Stimulated activated CD4-positive, alpha-beta T cell treated with anti-CD3 and anti-CD28 coated beads, Interleukin-4, amount 100 ng/mL, for 24 hours (primary cell): Measurements from ENCODE around the gene PARP6.

Experiments used
- DNase-seq: peaks from one replicate; pipeline ENCODE4 v3.0.0-alpha.2; 2020

Gene PARP6

DNA sequence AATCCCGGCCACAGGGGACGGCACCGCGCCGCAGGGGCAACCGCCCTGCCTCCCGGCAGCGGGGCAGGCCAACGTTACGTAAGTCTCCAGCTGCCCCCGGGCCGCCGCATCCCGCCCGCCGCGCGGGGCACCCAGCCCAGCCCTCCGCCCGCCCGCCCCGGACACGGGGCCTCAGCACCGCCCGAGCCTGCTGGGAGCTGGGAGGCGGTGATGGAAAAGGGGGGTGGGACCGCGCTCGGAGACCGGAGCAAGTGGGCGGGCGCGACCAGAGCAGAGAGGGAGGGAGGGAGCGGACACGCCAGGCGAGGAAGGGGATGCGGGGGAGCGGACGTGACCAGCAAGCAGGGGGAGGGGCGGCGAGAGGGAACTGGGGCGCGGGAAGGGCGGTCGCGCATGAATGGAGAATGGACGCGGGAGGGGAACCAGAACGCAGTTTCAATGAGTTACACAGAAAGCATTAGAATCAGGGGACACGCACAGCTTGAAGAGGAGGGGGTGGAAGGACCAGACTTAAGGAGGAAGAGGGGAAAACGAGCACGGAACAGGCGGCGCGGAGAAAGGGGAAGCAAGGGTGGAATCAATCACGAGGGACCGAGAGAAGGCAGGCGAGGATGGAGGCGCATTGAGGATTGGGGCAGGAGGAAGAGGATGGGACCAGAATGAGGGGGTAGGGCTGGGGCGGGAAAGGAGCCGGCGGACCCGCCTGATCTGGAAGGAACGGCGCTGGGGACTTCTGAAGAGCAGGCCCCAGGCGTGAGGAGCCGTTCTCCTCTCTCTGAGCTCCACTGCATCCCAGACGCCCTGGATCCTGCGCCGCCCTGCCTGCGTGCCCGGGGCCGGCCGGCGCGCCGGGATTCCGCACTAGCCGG is 41.9 kb downstream of the PARP6 start:
- DNase-seq, result peak; percentile 88

DNA sequence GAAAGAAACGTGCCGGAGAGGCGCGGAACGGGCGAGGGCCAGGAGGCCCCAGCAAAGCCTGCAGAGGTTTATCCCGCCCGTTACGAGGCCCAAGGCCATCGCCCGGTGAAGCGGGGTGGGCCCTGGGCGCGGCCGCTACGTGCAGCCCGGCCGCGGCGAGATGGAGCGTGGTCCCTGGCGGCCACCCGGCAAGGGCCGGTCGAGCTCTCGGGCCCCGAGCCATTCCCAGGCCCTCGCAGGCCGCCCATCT is 42.5 kb downstream of the PARP6 start:
- DNase-seq, result peak; percentile 16

DNA sequence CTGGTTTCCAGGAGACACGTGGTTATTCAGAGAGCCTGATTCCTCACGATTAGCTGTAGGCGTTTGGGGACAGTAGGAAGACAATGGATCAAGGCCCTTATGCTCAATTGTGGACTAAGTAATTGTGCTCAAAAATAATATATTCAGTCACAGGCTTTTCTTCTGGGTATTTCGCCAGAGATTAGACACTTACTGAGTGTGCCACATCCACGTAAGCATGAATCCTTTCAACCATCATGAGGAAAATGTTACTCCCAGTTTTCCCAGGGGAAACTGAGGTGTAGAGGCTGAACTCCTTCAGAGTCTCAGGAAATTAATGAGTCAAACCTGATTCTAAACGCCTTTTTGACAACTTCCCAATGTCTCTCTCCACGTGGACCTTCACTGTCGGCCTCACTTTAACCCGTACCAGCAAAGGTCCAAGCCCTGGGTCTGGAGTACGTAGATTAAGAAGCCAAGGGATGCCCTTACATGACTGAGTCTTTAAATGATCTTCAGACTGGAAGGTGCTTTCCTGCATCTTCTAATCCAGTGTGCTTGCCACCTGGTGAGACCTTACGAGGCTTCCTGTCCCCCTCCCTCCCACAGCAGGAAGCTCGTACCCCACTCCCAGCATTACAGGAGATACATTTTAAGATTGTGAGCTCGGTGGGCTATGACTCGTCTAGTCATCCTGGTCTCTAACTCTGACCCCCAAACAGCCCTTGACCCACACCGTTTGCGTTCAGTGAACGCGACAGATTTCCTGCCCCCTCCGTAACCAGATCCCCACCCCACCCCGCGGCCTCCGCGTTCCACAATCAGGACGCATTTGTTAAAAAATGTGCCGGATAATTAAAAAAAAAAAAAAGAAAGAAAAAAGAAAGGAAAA is 43.0 kb downstream of the PARP6 start:
- DNase-seq, result peak; percentile 49

DNA sequence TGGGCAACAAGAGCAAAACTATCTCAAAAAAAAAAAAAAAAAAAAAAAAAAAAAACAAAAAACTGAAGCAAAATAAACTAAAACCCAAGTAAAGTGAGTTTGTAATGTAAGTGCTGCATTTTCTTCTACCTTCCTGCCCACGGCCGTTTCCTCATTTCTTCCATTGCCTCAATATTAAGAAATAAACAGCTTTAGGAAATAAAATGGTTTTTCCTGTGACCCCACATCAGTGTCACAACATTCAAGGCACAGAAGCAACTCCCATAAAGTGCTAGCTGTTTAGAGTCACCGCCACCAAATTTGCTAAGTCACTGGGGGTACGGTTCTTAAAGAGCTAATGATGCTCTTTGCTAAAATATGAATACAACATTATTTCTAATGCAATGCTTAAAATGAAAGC is 44.6 kb downstream of the PARP6 start:
- peak; percentile 30 for DNase-seq

DNA sequence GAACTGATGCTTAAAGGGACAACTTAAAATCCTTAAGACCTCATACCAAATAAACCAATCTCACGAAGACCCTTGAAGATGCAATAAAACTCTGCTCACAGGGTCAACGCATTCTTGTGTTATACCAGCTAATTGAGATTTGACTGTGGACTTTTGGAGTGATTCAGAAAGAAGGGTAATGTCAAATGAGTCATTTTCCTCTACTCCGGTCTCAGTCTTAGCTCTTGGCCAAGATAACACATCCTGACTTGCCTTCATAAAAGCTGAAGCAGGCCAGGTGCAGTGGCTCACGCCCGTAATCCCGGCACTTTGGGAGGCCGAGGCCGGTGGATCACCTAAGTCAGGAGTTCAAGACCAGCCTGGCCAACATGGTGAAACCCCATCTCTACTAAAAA is 45.2 kb downstream of the PARP6 start:
- DNase-seq, result peak; percentile 61

DNA sequence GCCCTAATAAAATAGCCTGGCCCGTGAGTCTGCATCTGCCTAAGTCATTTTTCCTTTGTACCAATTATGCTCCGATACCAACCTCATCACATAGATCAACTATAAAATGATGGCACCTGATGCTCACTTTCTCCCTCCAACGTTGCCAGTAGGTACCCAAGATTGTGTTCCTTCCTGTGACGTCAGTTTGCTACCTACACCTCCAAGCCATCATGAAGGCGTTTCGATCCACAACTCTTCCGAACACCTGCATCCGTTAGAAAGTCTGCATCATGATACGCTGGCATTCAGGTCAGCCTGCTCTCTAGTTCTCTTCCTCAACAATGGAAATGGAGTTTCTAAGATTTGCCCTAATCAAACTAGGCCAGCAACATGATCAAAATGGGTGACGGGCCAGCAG is 49.1 kb downstream of the PARP6 start:
- DNase-seq, result no peak

DNA sequence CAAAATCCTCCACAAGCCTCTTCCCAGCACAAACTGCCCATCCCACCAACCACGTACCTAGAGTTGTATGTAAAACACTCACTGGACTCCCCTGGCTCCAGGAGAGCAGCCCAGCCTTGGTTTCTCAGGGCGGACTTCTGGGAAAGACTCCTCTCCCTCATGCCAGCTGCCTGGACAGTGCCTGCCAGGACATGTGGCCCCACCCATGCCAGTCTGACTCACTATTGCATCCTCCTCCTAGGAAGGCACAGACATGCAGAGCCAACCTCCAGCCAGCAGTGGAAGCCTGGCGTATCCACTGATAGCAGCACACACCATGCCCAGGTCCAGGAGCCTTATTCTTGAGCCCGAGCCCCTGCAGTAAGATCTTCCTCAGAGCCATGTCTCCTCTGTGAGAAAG is 50.0 kb downstream of the PARP6 start:
- no peak for DNase-seq

DNA sequence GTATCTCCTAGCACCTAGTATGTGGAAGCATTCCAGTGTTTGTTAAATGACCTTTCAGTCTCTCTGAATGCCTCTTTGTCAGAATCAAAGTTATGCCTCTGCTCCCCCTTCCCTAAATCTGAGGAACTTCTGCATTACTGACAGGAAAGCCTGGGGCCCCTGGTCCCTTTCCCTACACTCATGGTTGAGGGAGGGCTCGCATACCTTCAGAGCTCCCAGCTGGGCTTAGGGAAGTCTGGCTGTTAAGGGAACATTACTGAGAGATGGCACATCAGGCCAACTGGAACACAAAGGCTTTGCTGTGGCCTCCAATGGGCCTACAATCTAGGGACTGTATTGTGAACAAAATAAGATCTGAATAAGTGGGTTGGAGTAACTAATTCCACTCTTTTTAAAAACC is 51.7 kb downstream of the PARP6 start:
- DNase-seq, result no peak

DNA sequence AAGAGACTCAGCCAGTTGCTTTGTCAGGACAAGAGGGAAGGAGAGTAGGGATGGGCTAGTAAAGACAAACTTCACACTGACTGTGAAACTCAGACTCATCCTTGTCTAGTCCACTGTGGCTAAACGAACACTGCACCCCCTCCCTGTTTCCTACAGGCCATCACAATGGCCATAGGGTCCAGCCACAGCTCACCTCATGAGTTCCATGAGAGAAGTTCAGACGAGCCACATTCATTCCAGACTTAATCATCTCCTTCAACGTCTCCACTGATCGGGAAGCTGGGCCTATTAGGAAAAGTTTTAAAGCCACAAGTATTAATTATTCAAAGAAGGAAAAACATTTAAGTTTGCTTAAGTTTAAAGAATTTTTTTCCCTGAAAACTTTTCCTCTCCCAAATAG is 55.1 kb downstream of the PARP6 start:
- no peak for DNase-seq

DNA sequence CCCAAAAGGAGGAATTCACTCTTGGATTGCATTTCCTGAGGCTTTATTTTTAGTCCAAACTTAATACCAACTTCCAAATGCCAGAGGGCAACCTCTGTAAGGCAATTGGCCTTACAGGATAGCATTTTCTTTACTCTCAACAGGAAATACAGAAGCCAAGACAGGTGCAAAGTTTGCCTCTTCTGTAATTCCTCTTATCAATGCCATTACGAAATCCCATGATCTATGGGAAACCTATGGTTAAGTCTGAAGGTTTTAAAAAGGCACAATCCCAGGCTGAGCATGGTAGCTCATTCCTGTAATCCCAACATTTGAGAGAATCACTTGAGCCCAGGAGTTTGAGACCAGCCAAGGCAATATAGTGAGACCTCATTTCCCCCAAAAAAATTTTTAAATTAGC is 56.3 kb downstream of the PARP6 start:
- no peak for DNase-seq

DNA sequence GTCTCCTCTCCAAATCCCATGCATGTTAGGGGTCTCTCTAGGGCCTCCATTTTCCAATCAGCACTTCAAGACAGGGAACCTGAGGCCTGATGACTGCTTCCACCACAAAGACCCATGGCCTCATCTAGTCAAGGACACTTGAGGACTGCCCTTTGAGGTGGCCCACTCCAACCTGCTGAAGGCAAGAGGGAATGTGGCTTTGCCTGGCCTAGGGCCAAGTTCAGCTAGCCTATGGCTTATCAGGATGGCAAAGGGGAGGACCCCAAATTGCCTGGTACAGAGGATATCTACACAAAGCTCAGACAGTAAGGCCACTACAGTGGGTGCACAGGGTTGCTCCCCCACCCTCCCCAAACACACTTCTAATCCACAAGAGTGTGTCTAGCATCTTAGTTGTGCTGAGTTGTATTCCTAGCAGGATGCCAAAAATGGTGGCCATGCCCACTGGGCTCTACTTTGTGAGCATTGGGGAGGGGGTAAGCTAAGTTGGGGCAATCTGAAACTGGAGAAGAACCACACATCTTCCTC is 64.7 kb downstream of the PARP6 start:
- no peak for DNase-seq

DNA sequence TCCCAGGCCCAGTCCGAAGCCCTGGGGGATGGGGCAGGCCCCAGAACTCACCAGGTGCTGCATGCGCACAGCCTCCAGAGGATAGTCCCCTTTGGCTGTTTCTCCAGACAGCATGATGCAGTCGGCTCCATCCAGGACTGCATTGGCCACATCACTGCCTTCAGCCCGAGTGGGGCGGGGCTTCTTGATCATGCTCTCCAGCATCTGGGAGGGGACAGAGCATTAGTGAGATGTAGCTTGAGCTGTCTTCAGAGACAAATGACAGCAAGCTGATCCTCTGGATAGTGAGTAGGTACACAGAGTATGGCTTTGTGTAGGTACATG is 65.7 kb downstream of the PARP6 start:
- no peak for DNase-seq

DNA sequence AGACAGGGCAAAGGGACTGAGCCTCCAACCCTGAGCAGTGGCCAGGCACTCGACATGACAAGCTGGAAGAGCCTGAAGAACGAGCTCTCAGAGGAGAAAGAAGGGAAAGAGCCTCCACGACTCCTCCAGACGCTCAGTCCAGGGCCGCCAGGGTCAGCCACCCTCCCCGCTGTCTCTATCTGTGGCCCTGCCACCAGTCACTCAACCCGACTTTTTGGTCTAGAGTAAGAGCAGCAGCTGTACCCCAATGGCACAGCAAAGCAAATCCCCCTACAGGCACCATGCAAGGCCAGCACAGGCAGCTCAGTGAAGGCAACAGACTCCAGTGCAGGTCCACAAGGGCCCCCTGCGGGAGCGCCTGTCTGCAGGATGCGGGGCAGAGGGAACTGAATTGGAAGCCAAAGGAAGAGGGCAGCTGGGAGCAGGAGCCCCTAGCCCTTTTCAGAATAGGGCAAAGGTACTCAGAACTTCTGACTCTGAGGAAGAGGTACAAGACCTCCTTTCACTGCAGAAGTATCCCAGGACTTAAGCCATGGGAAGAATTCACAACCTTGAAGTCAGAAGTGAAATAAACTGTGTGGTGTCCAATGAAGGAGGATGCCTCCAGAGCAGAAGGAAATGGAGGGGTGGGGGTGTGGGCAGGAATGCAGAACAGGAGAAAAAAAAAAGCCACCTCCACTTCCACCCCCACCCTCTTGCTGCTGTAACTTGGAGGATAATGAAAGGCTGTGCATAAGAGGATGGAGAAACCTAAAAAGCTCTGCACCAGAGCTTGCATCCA is 66.3 kb downstream of the PARP6 start:
- no peak for DNase-seq

DNA sequence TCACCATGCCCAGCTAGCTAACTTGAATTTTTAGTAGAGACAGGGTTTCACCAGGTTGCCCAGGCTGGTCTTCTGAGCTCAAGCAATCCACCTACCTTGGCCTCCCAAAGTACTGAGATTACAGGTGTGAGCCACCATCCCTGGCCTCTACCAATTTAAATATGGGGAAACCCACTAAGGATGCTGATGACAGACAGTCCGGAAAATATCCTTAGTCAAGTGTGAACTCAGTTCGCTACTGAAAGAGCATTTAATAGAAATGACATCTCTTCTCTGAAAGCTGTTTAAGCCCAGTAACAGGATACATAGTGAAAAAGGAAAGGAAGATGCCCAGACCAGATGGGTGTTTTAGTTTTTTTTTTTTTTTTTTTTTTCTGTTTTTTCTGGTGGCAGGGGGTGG is 67.1 kb downstream of the PARP6 start:
- DNase-seq, result no peak

DNA sequence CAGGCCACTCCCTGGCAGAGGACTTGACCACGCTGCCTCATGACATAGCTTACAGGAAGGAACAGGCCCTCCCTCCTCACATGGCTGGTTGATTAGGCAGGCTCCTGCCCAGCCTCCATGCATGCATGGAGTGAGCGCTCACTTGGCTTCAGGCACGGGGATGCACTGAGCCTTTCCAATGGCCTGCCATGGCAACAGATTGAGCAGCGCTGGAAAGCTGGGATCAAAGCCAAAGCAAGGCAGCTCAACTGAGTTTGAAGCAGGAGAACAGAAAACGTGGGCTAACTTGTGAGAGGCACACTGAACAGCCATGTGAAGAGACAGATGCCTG is 68.9 kb downstream of the PARP6 start:
- DNase-seq, result no peak

DNA sequence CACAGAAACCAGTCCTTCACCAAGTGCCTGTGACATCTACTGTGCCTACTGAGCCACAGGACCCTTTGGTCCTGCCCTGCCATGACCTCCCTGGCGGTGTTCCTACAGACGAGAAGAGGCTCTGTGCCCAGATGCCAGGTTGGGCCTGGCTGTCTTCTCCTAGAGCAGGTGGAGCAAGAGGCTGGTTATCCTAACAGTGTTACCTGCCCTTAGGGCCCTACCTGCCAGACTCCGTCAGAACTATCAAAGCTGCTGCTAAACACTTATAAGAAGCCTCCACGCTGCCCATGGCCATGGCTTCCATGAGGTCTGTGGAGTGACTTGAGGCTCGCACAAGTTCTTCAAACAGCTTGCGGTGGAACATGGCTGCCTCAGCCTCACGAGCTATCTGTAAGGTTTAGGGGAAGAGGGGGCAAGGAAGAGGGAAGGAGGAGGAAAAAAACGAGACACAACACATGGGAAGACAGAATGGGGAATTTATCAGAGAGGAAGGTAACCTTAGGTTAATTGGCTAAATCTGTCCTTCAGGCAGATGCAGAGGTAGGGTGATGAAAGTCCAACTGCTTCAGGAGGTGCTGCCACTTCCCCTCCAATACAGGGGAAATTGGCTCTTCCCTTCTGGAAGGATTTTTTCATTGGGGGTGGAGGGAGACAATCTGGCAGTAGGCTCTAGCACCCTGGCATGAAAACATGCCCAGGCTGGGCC is 69.4 kb downstream of the PARP6 start:
- DNase-seq, result no peak

DNA sequence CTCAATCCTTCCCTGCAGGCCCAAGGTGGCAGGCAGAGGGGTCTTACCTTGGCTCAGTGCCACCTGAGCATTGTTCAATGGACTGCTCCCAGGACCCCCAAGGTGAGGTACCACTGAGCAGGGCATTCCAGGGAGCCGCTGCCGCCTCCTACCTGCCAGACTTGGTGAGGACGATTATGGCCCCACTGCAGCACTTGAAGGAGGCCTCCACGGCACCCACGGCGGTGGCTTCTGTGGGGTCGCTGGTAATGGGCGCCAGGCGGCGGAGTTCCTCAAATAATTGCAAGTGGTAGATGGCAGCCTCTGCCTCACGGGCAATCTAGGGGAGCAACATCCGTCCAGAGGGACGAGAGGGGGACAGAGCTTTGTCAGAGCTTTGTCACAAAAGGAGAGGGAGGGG is 70.1 kb downstream of the PARP6 start:
- no peak for DNase-seq

DNA sequence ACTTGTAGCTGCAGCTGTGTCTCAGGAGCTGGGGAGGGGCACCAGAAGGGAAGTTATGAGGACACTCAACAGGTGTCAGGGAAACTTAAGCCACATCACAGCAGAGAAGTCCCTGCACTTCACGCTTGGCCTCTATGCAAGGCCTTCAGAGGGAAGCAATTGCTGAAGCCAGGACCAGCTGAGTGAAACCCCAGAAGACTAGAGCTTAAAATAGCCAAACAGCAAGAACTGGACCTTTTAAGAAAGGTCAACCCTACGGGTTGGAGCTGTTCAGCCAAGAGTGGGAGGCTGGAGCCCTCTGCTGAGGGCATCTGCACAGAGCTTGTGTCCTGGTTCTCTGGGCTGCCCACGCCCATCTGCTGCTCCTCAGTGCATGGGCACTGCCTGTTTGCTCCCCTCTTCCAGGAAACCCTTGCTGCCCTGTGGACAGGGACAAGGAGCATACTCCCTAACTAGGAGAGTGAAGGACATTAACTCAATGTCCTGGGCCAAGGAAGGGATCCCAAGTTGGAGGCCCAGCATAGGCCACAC is 70.9 kb downstream of the PARP6 start:
- no peak for DNase-seq

DNA sequence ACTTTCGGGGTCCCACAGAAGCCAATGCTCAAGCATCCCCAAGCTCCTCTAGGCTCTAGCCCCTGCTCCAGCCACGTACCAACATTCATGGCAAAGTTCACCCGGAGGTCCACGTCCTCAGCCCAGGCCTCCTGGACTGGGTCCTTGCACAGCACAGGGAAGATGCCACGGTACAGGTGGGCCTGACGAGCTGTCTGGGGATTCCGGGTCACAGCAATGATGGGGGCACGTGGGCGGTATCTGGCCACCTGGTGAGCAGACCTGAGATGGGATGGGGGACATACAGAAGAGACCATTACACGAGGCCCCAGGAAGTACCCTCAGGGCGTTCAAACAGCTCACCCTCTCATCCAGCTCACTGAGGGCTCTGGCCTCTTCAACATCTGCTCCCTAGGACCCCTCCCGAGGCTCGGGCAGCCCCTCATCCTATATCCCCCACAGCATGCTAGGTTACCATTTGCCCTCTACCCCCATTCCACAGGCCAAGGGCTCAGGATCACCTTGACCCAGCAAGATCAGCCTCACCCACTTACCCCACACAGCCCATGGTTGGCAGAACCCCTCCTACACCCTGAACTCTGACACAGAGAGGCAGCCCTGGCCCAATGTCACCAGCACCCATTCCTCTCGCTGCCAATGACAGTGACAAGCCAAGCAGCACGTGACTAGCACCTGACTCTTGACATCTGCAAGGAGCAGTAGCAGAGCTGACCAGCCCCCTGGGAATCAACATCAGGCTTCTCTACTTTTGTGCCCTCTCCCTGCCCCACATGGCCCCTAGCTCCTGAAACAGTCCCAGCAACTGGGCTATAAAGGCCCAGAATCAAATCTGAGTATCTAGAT is 71.7 kb downstream of the PARP6 start:
- no peak for DNase-seq

DNA sequence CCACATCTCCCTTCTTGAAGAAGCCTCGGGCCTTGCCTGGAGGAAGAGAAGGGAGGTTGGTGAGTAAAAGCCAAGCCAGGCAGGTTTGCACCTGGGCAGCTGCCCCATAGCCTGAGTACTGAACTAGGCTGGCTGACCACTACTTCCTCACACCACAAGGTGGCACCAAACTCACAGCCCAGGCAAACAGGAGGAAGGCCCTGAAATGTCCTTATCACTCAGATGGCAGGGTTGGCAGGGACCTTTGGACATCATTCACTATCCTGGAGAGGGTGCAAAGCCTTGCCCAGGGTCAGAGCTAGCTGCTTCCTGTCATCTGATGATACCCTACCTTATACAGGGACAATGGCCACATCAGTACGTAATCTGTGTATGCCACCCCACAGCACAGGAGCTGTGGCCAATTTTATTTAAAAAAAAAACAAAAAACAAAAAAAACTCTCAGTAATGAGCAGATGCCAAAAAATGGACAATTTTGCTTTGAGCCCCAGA is 72.6 kb downstream of the PARP6 start:
- peak; percentile 76 for DNase-seq

DNA sequence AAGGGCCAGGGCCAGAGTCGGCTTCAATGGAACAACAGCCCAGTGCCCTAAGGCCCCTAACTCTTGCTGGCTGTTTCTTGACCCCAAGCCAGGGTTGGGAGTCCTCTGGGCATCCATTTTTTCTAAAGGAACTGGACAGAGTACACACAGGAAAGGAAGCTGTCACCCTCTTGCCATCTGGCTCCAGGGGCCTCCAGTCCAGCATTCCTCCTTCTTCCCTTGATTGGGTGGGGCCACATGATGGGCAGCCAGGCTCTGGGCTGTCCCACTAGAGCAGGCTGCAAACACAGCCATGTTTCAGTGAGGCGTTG is 73.2 kb downstream of the PARP6 start:
- no peak for DNase-seq
